Measurements from ENCODE around the gene NMU. TPM values are rescaled to one million over a fixed set of nuclear protein-coding genes. Genes with fewer than 3 reads are reported as not detected.

The NMU gene
- total RNA-seq, 1 experiment from 2014 or later, result 22.6 TPM

DNA sequence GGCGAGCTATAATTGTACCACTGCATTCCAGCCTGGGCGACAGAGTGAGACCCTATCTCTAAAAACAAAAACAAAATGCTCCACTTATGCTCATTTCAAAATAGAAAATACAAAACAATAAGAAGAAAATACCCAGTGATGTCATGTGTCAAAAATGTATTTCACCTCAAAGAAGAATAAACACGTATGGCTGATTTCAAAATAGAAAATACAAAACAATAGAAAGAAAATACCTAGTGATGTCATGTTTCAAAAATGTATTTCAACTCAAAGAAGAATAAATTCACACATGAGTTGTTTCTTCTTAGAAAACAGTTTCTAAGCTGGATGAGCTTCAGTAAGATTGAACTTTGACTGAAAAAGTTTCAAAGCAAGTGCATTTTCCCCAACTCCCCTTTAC, 23.8 kb downstream of the NMU start:
- ChIA-PET POLR2A (ENCODE audit: unreplicated experiment) (interaction anchor here (0.6 kb wide), 1 partner anchor 1146 kb away, joined by 5 read pairs; no protein-coding TSS in a partner anchor), CTCF (no interaction called here)
- intact Hi-C loops (cut with micrococcal nuclease; ENCODE audit: unreplicated experiment), result no loop called here
- no peaks in the 10 kb centered on the region for H3K36me3 ChIP-seq (ENCODE audit: low read depth)
- no peak overlapping the region for H3K27ac ChIP-seq
- H3K79me2 ChIP-seq (ENCODE audit: low read depth), result no peaks in the 10 kb centered on the region
- no TSS peak for BruUV-seq (replicated peaks)
- no peaks in the 10 kb centered on the region for H3K27me3 ChIP-seq (ENCODE audit: insufficient read depth, low read depth)
- no peaks in the 10 kb centered on the region for H4K20me1 ChIP-seq (ENCODE audit: insufficient read depth)
- H3K4me3 ChIP-seq, result no peak overlapping the region
- no peak for TF ChIP-seq EZH2 (IDR thresholded peaks at IDR 0.05; ENCODE audit: low read depth)
- TF ChIP-seq, protein P1, sequence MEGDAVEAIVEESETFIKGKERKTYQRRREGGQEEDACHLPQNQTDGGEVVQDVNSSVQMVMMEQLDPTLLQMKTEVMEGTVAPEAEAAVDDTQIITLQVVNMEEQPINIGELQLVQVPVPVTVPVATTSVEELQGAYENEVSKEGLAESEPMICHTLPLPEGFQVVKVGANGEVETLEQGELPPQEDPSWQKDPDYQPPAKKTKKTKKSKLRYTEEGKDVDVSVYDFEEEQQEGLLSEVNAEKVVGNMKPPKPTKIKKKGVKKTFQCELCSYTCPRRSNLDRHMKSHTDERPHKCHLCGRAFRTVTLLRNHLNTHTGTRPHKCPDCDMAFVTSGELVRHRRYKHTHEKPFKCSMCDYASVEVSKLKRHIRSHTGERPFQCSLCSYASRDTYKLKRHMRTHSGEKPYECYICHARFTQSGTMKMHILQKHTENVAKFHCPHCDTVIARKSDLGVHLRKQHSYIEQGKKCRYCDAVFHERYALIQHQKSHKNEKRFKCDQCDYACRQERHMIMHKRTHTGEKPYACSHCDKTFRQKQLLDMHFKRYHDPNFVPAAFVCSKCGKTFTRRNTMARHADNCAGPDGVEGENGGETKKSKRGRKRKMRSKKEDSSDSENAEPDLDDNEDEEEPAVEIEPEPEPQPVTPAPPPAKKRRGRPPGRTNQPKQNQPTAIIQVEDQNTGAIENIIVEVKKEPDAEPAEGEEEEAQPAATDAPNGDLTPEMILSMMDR (conservative IDR thresholded peaks at IDR 0.05), result no peak
- no peaks in the 10 kb centered on the region for H3K9me3 ChIP-seq (ENCODE audit: insufficient read depth, low read depth)
- peaks cover 14% of the 10 kb centered on the region for H3K4me1 ChIP-seq (replicated peaks; ENCODE audit: insufficient read depth)
- no peak overlapping the region for H3K4me2 ChIP-seq
- no peak overlapping the region for H2AFZ ChIP-seq
- H3F3A ChIP-seq (ENCODE audit: insufficient read depth, low read depth), result peaks cover 13% of the 10 kb centered on the region; the same call in 1 of the 2 replicates
- DNase-seq, result peak in 1 of 2 experiments; percentile 57
- no peaks in the 10 kb centered on the region for H3K9me2 ChIP-seq (ENCODE audit: insufficient read depth)

DNA sequence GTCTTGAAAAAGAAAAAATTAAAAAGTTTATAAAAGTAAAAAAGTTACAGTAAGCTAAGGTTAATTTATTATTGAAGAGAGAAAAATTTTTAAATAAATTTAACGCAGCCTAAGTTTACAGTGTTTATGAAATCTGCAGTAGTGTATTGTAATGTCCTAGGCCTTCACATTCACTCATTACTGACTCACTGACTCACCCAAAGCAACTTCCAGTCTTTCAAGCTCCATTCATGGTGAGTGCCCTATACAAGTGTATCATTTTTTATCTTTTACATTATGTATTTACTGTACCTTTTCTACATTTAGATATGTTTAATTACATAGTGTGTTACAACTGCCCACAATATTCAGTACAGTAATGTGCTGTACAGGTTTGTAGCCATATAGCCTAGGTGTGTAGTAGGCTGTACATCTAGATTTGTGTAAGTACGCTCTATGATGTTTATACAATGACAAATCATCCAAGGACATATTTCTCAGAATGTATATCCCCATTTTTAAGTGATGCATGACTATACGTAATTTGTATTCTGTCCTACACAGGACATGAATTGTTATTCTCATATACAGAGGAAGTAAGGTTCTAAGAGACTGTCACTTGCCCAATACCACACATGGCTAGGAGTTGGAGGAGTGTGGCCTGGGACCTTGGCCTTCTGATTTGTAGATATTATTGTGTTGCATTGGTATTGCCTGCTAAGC, 24.6 kb downstream of the NMU start:
- intact Hi-C loops (cut with micrococcal nuclease; ENCODE audit: unreplicated experiment), result no loop called here
- TF ChIP-seq, protein P1 (conservative IDR thresholded peaks at IDR 0.05), result no peak
- no peak for TF ChIP-seq EZH2 (IDR thresholded peaks at IDR 0.05; ENCODE audit: low read depth)
- POLR2A ChIA-PET (ENCODE audit: unreplicated experiment), result no interaction called here
- Histone ChIP-seq H3K36me3 (ENCODE audit: low read depth) (no peaks in the 10 kb centered on the region), H3K4me3 (no peak overlapping the region), H3K9me2 (ENCODE audit: insufficient read depth) (no peaks in the 10 kb centered on the region), H3K27ac (no peak overlapping the region), H2AFZ (no peak overlapping the region), H3K9me3 (ENCODE audit: insufficient read depth, low read depth) (no peaks in the 10 kb centered on the region), H3K79me2 (ENCODE audit: low read depth) (no peaks in the 10 kb centered on the region), H3K4me2 (no peak overlapping the region), H3K4me1 (replicated peaks; ENCODE audit: insufficient read depth) (peaks cover 14% of the 10 kb centered on the region), H3K27me3 (ENCODE audit: insufficient read depth, low read depth) (no peaks in the 10 kb centered on the region), H3F3A (ENCODE audit: insufficient read depth, low read depth) (peaks cover 13% of the 10 kb centered on the region; the same call in 1 of the 2 replicates), H4K20me1 (ENCODE audit: insufficient read depth) (no peaks in the 10 kb centered on the region)
- no peak for DNase-seq
- no TSS peak for BruUV-seq (replicated peaks)
- CTCF ChIA-PET, result no interaction called here

DNA sequence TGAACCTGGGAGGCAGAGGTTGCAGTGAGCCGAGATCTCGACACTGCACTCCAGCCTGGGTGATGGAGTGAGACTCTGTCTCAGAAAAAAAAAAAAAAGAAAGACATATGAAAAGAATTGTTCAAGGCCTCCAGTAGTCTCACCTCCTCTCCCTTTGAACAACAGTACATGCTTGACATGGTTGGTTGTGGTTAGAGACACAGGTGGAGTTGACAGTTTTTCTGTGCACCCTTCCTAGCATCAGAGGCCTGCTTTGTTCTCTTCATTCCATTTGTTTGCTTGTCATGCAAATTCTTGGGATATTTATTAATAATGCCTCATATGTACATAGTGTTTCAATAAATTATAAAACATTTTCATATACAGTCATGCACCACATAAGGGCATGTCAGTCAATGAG, 25.7 kb downstream of the NMU start:
- no TSS peak for BruUV-seq (replicated peaks)
- H3F3A ChIP-seq (ENCODE audit: insufficient read depth, low read depth), result peaks cover 13% of the 10 kb centered on the region; the same call in 1 of the 2 replicates

More for the DNA sequence above, 25.7 kb downstream of the NMU start:
- no peak overlapping the region for H3K27ac ChIP-seq
- H3K4me2 ChIP-seq, result peak overlapping the region; percentile 45; the same call in 1 of the 2 replicates
- CTCF ChIA-PET, result no interaction called here
- H3K4me3 ChIP-seq, result no peak overlapping the region
- no peaks in the 10 kb centered on the region for H4K20me1 ChIP-seq (ENCODE audit: insufficient read depth)
- H3K36me3 ChIP-seq (ENCODE audit: low read depth), result no peaks in the 10 kb centered on the region
- H3K27me3 ChIP-seq (ENCODE audit: insufficient read depth, low read depth), result no peaks in the 10 kb centered on the region
- no peak overlapping the region for H2AFZ ChIP-seq
- H3K4me1 ChIP-seq (replicated peaks; ENCODE audit: insufficient read depth), result peaks cover 14% of the 10 kb centered on the region
- intact Hi-C loops (cut with micrococcal nuclease; ENCODE audit: unreplicated experiment), result no loop called here
- H3K9me3 ChIP-seq (ENCODE audit: insufficient read depth, low read depth), result no peaks in the 10 kb centered on the region
- TF ChIP-seq EZH2 (IDR thresholded peaks at IDR 0.05; ENCODE audit: low read depth), result no peak
- TF ChIP-seq, protein P1 (conservative IDR thresholded peaks at IDR 0.05), result no peak
- no peak for DNase-seq
- no peaks in the 10 kb centered on the region for H3K9me2 ChIP-seq (ENCODE audit: insufficient read depth)
- H3K79me2 ChIP-seq (ENCODE audit: low read depth), result no peaks in the 10 kb centered on the region
- POLR2A ChIA-PET (ENCODE audit: unreplicated experiment), result no interaction called here
